ENCODE measurements around the gene GLI3. TPM values are rescaled to one million over a fixed set of nuclear protein-coding genes. Genes with fewer than 3 reads are reported as not detected.

GLI3 gene
- total RNA-seq, 2 donors from 2014 or later: 2.7 to 10.2 TPM

GRCh38 chr7:42093349-42093905 is 143.6 kb downstream of the GLI3 start:
- Histone ChIP-seq H3K36me3 (ENCODE audit: control insufficient read depth, insufficient read depth, low read length) (no peaks in the 10 kb centered on the region), H3K27ac (ENCODE audit: low read depth, low read length) (no peak overlapping the region), H3K27me3 (ENCODE audit: control insufficient read depth, insufficient read depth, low read length, poor library complexity, severe bottlenecking) (peaks cover 88% of the 10 kb centered on the region), H3K9me3 (ENCODE audit: control insufficient read depth, low read length) (no peaks in the 10 kb centered on the region), H3K9ac (ENCODE audit: extremely low read depth, low read length, poor library complexity, severe bottlenecking) (no peak overlapping the region), H3K4me3 (ENCODE audit: low read length) (no peak overlapping the region), H3K4me1 (ENCODE audit: control insufficient read depth, insufficient read depth, low read length) (peaks cover 21% of the 10 kb centered on the region)
- TF ChIP-seq, protein P1, sequence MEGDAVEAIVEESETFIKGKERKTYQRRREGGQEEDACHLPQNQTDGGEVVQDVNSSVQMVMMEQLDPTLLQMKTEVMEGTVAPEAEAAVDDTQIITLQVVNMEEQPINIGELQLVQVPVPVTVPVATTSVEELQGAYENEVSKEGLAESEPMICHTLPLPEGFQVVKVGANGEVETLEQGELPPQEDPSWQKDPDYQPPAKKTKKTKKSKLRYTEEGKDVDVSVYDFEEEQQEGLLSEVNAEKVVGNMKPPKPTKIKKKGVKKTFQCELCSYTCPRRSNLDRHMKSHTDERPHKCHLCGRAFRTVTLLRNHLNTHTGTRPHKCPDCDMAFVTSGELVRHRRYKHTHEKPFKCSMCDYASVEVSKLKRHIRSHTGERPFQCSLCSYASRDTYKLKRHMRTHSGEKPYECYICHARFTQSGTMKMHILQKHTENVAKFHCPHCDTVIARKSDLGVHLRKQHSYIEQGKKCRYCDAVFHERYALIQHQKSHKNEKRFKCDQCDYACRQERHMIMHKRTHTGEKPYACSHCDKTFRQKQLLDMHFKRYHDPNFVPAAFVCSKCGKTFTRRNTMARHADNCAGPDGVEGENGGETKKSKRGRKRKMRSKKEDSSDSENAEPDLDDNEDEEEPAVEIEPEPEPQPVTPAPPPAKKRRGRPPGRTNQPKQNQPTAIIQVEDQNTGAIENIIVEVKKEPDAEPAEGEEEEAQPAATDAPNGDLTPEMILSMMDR (conservative IDR thresholded peaks at IDR 0.05): no peak
- peaks cover 100% of the 10 kb centered on the region for H3K27me3 Mint-ChIP-seq (ENCODE audit: insufficient read depth)
- WGBS, 2 experiments (ENCODE audit: insufficient coverage in 1 of 2, insufficient read length in 1 of 2): 95% methylated on average over 2 of the region's 2 CpGs; no CpG with 5 or more reads in 1 of the 2 experiments
- H3K9me3 Mint-ChIP-seq: peaks cover 6% of the 10 kb centered on the region
- peaks cover 35% of the 10 kb centered on the region for H3K4me1 Mint-ChIP-seq
- no peaks in the 10 kb centered on the region for H3K36me3 Mint-ChIP-seq (ENCODE audit: low read depth)
- no peak overlapping the region for H3K4me3 Mint-ChIP-seq
- no peak overlapping the region for H3K27ac Mint-ChIP-seq
- DNase-seq: no peak

DNA sequence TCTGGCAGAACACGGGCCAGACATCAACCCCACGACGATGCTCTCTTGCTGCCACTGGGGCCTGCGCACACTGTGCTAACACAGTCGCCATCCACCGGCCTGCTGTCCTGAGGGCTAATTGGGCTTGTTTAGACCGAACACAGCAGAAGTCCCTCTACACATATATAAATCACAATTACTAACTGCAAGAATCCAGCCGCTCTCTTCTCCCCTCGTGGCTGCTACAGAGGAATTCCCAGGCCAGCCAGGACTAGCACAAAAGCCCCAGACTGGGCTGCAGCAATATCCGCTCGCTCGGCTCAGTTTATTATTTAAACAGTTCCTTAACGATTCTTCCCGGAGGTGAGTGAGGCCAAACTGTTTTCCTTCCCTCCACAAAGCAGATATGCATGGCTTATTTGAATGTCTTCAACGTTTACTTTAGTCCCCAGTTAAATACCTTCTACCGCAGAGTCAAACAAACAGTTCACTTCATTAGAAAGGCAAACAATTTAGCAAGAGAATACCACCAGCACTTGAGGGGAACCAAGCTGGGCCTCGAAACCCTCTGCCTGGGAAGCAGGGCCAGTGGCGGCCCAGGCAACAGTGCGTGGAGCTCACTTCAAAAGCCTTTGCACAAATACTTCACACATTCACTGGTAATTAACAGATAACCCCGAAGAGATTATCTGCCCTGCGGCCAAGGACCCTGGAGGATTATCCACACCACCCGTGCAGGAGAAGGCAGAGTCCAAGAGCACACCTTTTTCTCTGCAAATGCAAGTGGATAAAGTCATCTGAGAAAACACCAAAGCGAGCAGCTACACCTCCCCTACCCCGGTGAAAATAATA is 145.3 kb downstream of the GLI3 start:
- TF ChIP-seq, protein P1 (conservative IDR thresholded peaks at IDR 0.05): peak; percentile 25
- no peaks in the 10 kb centered on the region for H3K36me3 Mint-ChIP-seq (ENCODE audit: low read depth)
- H3K9me3 Mint-ChIP-seq: peaks cover 6% of the 10 kb centered on the region
- Histone ChIP-seq H3K9me3 (ENCODE audit: control insufficient read depth, low read length) (no peaks in the 10 kb centered on the region), H3K36me3 (ENCODE audit: control insufficient read depth, insufficient read depth, low read length) (no peaks in the 10 kb centered on the region), H3K9ac (ENCODE audit: extremely low read depth, low read length, poor library complexity, severe bottlenecking) (no peak overlapping the region), H3K27me3 (ENCODE audit: control insufficient read depth, insufficient read depth, low read length, poor library complexity, severe bottlenecking) (peaks cover 88% of the 10 kb centered on the region), H3K4me1 (ENCODE audit: control insufficient read depth, insufficient read depth, low read length) (peaks cover 13% of the 10 kb centered on the region), H3K27ac (ENCODE audit: low read depth, low read length) (peak overlapping the region; percentile 78), H3K4me3 (ENCODE audit: low read length) (peak overlapping the region; percentile 32)
- H3K4me1 Mint-ChIP-seq: peaks cover 30% of the 10 kb centered on the region
- peak overlapping the region; percentile 10 for H3K4me3 Mint-ChIP-seq
- peak; percentile 91 for DNase-seq
- H3K27me3 Mint-ChIP-seq (ENCODE audit: insufficient read depth): peaks cover 100% of the 10 kb centered on the region
- H3K27ac Mint-ChIP-seq: peak overlapping the region; percentile 46
- WGBS, 2 experiments (ENCODE audit: insufficient coverage in 1 of 2, insufficient read length in 1 of 2): 9 to 18% methylated on average over 19 to 24 of the region's 24 CpGs

GRCh38 chr7:42090806-42091205 is 146.2 kb downstream of the GLI3 start:
- no peak overlapping the region for H3K9ac ChIP-seq (ENCODE audit: extremely low read depth, low read length, poor library complexity, severe bottlenecking)
- H3K27ac Mint-ChIP-seq: no peak overlapping the region
- TF ChIP-seq, protein P1 (conservative IDR thresholded peaks at IDR 0.05): no peak
- no peak overlapping the region for H3K4me3 Mint-ChIP-seq
- DNase-seq: no peak
- peak overlapping the region; percentile 78 for H3K27ac ChIP-seq (ENCODE audit: low read depth, low read length)
- peaks cover 23% of the 10 kb centered on the region for H3K4me1 Mint-ChIP-seq
- H3K36me3 ChIP-seq (ENCODE audit: control insufficient read depth, insufficient read depth, low read length): no peaks in the 10 kb centered on the region
- no peaks in the 10 kb centered on the region for H3K36me3 Mint-ChIP-seq (ENCODE audit: low read depth)
- no peaks in the 10 kb centered on the region for H3K9me3 ChIP-seq (ENCODE audit: control insufficient read depth, low read length)
- H3K27me3 ChIP-seq (ENCODE audit: control insufficient read depth, insufficient read depth, low read length, poor library complexity, severe bottlenecking): peaks cover 88% of the 10 kb centered on the region
- H3K27me3 Mint-ChIP-seq (ENCODE audit: insufficient read depth): peaks cover 100% of the 10 kb centered on the region
- 80 to 88% methylated on average over 5 of the region's 5 CpGs for WGBS, 2 experiments (ENCODE audit: insufficient coverage in 1 of 2, insufficient read length in 1 of 2)
- peaks cover 8% of the 10 kb centered on the region for H3K4me1 ChIP-seq (ENCODE audit: control insufficient read depth, insufficient read depth, low read length)
- peak overlapping the region; percentile 32 for H3K4me3 ChIP-seq (ENCODE audit: low read length)
- peaks cover 6% of the 10 kb centered on the region for H3K9me3 Mint-ChIP-seq

All from endodermal cell (in vitro differentiated cells).